Measurements from ENCODE around the gene KDM8. TPM values are rescaled to one million over a fixed set of nuclear protein-coding genes. Genes with fewer than 3 reads are reported as not detected.

KDM8 gene
- total RNA-seq, 1 donor from 2014 or later = 1.8 TPM

DNA sequence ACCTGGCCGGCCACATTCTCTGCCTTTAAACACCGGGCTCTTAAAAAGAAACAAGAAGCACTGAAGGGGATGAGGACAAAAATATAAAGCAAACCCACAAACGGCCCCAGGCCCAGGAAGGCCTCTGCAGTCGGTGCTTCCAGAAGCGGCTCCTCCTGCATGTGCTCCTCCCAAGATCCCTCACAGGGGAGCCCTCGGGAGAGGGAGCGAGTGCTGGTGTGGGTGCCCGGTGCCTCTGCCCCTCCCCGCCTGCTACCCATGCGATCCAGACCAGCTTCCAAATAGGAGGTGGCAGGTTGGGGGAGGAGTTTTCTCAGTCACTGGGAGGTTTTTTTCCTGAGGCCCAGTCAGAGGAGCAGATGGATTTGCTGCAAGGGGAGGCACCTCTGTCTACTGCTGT, 15.8 kb downstream of the KDM8 start:
- TF ChIP-seq, protein P1, sequence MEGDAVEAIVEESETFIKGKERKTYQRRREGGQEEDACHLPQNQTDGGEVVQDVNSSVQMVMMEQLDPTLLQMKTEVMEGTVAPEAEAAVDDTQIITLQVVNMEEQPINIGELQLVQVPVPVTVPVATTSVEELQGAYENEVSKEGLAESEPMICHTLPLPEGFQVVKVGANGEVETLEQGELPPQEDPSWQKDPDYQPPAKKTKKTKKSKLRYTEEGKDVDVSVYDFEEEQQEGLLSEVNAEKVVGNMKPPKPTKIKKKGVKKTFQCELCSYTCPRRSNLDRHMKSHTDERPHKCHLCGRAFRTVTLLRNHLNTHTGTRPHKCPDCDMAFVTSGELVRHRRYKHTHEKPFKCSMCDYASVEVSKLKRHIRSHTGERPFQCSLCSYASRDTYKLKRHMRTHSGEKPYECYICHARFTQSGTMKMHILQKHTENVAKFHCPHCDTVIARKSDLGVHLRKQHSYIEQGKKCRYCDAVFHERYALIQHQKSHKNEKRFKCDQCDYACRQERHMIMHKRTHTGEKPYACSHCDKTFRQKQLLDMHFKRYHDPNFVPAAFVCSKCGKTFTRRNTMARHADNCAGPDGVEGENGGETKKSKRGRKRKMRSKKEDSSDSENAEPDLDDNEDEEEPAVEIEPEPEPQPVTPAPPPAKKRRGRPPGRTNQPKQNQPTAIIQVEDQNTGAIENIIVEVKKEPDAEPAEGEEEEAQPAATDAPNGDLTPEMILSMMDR (IDR thresholded peaks at IDR 0.05; ENCODE audit: insufficient read depth, low read length, severe bottlenecking) = no peak
- no peak for FAIRE-seq
- Histone ChIP-seq H3K27me3 (ENCODE audit: control insufficient read depth, insufficient read depth, low read length) (no peaks in the 10 kb centered on the region), H3K4me3 (ENCODE audit: low read depth, low read length) (no peak overlapping the region), H3K36me3 (ENCODE audit: control insufficient read depth, insufficient read depth, low read length) (peaks cover 3% of the 10 kb centered on the region)
- DNase-seq (ENCODE audit: low read depth) = no peak

DNA sequence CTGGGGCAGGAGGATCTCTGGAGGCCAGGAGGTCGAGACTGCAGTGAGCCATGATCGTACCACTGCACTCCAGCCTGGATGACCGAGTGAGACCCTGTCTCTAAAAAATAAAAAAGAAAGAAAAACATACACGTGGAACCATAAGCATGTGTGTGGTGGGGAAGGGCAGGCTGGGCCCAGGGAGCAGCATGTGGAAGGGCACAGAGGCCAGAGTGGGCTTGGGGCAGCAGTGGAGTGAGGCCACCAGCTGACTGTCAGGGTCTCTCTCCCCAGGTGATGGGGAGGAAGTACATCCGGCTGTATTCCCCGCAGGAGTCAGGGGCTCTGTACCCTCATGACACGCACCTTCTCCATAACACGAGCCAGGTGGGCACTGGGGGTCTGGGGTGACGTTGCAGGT, 16.8 kb downstream of the KDM8 start:
- FAIRE-seq (no peak), DNase-seq (ENCODE audit: low read depth) (no peak)
- Histone ChIP-seq H3K4me3 (ENCODE audit: low read depth, low read length) (no peak overlapping the region), H3K27me3 (ENCODE audit: control insufficient read depth, insufficient read depth, low read length) (no peaks in the 10 kb centered on the region), H3K36me3 (ENCODE audit: control insufficient read depth, insufficient read depth, low read length) (peaks cover 4% of the 10 kb centered on the region)
- TF ChIP-seq, protein P1 (IDR thresholded peaks at IDR 0.05; ENCODE audit: insufficient read depth, low read length, severe bottlenecking) = no peak

DNA sequence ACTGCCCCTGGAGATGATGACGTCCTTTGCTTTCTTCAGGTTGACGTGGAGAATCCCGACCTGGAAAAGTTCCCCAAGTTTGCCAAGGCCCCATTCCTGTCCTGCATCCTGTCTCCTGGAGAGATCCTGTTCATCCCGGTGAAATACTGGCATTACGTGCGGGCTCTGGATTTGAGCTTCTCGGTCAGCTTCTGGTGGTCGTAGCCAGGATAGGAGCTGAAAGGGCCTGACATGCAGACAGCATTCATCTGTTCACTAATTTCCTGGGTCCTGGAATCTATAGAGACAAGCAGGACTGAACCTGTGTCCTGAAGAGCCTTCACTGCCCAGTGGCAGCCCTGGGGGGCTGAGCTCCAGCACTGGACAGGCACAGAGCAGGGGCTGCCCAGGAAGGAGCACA, 17.2 kb downstream of the KDM8 start:
- TF ChIP-seq, protein P1 (IDR thresholded peaks at IDR 0.05; ENCODE audit: insufficient read depth, low read length, severe bottlenecking) = no peak
- H3K4me3 ChIP-seq (ENCODE audit: low read depth, low read length) = no peak overlapping the region
- H3K27me3 ChIP-seq (ENCODE audit: control insufficient read depth, insufficient read depth, low read length) = no peaks in the 10 kb centered on the region
- DNase-seq (ENCODE audit: low read depth) = no peak
- FAIRE-seq = no peak
- H3K36me3 ChIP-seq (ENCODE audit: control insufficient read depth, insufficient read depth, low read length) = peaks cover 4% of the 10 kb centered on the region

DNA sequence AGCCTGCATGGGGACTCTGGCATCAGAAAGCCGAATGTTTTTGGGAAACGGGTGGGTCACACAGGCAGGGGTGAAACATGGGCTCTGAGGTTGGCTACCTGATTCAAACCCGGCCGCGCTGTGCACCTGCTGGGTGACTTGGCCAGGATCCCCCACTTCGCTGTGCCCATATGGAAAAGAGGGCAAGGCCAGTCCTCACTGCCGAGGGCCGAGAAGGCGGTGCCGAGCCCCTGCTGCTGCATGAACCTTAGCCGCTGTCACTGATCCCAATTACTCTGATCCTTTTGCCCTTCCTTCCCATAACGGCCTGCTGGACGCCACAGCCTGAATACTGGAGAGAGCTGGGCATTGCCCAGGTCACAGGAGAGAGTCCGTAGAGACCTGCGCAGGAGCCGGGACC, 17.7 kb downstream of the KDM8 start:
- no peak overlapping the region for H3K4me3 ChIP-seq (ENCODE audit: low read depth, low read length)
- DNase-seq (ENCODE audit: low read depth) (no peak), FAIRE-seq (no peak)
- TF ChIP-seq, protein P1 (IDR thresholded peaks at IDR 0.05; ENCODE audit: insufficient read depth, low read length, severe bottlenecking) = no peak
- H3K27me3 ChIP-seq (ENCODE audit: control insufficient read depth, insufficient read depth, low read length) = no peaks in the 10 kb centered on the region
- peaks cover 4% of the 10 kb centered on the region for H3K36me3 ChIP-seq (ENCODE audit: control insufficient read depth, insufficient read depth, low read length)

DNA sequence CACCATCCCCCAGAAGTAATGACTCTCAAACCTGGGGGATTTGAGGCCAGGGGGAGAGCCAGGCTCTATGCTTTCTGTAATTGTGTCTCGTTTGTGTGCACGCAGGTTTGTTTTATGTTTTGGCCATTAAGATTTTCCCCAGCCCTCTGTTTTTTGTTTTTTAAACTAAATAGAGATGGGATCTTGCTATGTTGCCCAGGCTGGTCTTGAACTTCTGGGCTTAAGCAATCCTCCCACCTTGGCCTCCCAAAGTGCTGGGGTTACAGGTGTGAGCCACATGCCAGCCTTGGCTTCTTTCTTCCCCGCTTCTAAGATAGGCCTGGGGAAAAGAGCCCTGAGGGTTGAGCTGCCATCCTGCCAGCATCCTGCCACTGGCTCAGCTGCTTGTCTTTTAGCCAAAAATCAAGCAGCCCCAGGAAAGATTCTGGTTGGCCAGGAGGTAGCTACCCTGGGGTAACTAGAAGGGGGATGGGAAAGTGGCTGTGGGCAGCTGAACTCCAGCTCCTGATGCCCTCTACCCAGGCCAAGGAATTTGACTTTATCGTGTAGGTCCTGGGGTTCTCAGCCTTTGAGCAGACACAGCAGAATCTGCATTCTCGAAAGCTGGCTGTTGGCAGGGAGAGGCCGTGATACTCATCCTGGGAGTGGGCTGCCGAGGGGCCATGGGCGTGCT, 18.4 kb downstream of the KDM8 start:
- no peak for DNase-seq (ENCODE audit: low read depth)
- FAIRE-seq = no peak
- Histone ChIP-seq H3K4me3 (ENCODE audit: low read depth, low read length) (no peak overlapping the region), H3K36me3 (ENCODE audit: control insufficient read depth, insufficient read depth, low read length) (peaks cover 4% of the 10 kb centered on the region), H3K27me3 (ENCODE audit: control insufficient read depth, insufficient read depth, low read length) (no peaks in the 10 kb centered on the region)
- TF ChIP-seq, protein P1 (IDR thresholded peaks at IDR 0.05; ENCODE audit: insufficient read depth, low read length, severe bottlenecking) = no peak

Measured in bronchial epithelial cell (primary cell).